ENCODE measurements around the gene IGF2BP3. TPM values are rescaled to one million over a fixed set of nuclear protein-coding genes. Genes with fewer than 3 reads are reported as not detected.
A peak's percentile ranks its signal among the peaks of the same experiment; 100 is the strongest.

IGF2BP3 gene
- total and polyA plus RNA-seq, 10 of the 15 experiments (the other 5 are each of a cell fraction or from before 2014, with no cell fraction given), result 4.6 to 61.2 (median 36.9) TPM

DNA sequence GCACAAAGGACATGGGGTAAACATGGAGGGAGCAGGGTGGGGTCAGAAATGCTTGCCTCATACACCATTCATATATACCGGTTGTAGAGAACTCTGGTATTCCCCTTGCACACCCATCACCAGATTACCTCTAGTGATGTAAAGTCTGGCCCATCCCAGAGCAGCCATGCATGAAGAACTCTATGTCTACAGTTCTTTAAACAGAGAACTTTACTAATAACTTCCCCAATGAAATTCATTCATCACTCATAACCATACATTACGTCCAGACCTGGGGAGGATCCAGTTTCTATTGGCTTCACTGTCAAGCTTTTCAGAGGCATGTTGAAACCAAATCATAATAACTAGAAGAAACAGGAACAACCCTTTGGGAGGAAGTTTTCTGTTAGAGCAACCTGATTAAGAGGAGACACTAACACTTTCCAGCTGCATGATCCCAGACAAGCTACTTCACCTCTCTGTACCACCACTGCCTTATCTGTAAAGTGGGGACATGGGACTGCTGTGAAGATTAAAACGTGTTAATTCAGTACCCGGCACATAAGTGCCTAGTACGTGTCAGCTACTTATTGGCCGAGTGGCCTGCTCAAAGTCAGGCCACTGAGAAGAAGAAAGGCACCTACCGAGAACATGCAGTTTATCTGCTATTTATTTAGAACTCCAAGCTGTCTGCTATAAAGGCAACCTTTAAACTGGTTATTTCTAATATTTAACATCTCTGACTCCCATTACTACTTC lies 59.7 kb downstream of the IGF2BP3 start (continued):
- TF ChIP-seq, protein P1, sequence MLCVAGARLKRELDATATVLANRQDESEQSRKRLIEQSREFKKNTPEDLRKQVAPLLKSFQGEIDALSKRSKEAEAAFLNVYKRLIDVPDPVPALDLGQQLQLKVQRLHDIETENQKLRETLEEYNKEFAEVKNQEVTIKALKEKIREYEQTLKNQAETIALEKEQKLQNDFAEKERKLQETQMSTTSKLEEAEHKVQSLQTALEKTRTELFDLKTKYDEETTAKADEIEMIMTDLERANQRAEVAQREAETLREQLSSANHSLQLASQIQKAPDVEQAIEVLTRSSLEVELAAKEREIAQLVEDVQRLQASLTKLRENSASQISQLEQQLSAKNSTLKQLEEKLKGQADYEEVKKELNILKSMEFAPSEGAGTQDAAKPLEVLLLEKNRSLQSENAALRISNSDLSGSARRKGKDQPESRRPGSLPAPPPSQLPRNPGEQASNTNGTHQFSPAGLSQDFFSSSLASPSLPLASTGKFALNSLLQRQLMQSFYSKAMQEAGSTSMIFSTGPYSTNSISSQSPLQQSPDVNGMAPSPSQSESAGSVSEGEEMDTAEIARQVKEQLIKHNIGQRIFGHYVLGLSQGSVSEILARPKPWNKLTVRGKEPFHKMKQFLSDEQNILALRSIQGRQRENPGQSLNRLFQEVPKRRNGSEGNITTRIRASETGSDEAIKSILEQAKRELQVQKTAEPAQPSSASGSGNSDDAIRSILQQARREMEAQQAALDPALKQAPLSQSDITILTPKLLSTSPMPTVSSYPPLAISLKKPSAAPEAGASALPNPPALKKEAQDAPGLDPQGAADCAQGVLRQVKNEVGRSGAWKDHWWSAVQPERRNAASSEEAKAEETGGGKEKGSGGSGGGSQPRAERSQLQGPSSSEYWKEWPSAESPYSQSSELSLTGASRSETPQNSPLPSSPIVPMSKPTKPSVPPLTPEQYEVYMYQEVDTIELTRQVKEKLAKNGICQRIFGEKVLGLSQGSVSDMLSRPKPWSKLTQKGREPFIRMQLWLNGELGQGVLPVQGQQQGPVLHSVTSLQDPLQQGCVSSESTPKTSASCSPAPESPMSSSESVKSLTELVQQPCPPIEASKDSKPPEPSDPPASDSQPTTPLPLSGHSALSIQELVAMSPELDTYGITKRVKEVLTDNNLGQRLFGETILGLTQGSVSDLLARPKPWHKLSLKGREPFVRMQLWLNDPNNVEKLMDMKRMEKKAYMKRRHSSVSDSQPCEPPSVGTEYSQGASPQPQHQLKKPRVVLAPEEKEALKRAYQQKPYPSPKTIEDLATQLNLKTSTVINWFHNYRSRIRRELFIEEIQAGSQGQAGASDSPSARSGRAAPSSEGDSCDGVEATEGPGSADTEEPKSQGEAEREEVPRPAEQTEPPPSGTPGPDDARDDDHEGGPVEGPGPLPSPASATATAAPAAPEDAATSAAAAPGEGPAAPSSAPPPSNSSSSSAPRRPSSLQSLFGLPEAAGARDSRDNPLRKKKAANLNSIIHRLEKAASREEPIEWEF (IDR thresholded peaks at IDR 0.05; ENCODE audit: insufficient replicate concordance, low read depth, low read length), result no peak
- TF ChIP-seq SUPT20H (IDR thresholded peaks at IDR 0.05; ENCODE audit: borderline replicate concordance, control insufficient read depth, low read depth, low read length) (no peak), POLR2A (IDR thresholded peaks at IDR 0.05; ENCODE audit: low read depth, low read length) (no peak), NR2C2 (IDR thresholded peaks at IDR 0.05; ENCODE audit: borderline replicate concordance, control insufficient read depth, insufficient read length, low read depth) (no peak), SPI1 (IDR thresholded peaks at IDR 0.05; ENCODE audit: borderline replicate concordance, insufficient read depth, low read depth, low read length) (peak; percentile 31; the same call in 1 of the 2 replicates), CREM (IDR thresholded peaks at IDR 0.05; ENCODE audit: low read depth) (peak; percentile 83), BRCA1 (IDR thresholded peaks at IDR 0.05; ENCODE audit: low read depth, low read length) (no peak), ATF7 (IDR thresholded peaks at IDR 0.05; ENCODE audit: low read depth) (peak; percentile 75), STAT3 (IDR thresholded peaks at IDR 0.05; ENCODE audit: low read depth, low read length) (no peak), MTA3 (IDR thresholded peaks at IDR 0.05; ENCODE audit: borderline replicate concordance, low read length) (peak; percentile 72; the same call in 1 of the 2 replicates), ESRRA (IDR thresholded peaks at IDR 0.05; ENCODE audit: low read length) (no peak), MYC (IDR thresholded peaks at IDR 0.05; ENCODE audit: insufficient read depth, insufficient read length, insufficient replicate concordance, low read length, severe bottlenecking) (no peak), TBL1XR1 (IDR thresholded peaks at IDR 0.05; ENCODE audit: low read depth, low read length) (peak; percentile 75; the same call in 1 of the 2 replicates)
- TF ChIP-seq, protein P2, sequence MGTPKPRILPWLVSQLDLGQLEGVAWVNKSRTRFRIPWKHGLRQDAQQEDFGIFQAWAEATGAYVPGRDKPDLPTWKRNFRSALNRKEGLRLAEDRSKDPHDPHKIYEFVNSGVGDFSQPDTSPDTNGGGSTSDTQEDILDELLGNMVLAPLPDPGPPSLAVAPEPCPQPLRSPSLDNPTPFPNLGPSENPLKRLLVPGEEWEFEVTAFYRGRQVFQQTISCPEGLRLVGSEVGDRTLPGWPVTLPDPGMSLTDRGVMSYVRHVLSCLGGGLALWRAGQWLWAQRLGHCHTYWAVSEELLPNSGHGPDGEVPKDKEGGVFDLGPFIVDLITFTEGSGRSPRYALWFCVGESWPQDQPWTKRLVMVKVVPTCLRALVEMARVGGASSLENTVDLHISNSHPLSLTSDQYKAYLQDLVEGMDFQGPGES (IDR thresholded peaks at IDR 0.05), result no peak
- TF ChIP-seq, protein P3, sequence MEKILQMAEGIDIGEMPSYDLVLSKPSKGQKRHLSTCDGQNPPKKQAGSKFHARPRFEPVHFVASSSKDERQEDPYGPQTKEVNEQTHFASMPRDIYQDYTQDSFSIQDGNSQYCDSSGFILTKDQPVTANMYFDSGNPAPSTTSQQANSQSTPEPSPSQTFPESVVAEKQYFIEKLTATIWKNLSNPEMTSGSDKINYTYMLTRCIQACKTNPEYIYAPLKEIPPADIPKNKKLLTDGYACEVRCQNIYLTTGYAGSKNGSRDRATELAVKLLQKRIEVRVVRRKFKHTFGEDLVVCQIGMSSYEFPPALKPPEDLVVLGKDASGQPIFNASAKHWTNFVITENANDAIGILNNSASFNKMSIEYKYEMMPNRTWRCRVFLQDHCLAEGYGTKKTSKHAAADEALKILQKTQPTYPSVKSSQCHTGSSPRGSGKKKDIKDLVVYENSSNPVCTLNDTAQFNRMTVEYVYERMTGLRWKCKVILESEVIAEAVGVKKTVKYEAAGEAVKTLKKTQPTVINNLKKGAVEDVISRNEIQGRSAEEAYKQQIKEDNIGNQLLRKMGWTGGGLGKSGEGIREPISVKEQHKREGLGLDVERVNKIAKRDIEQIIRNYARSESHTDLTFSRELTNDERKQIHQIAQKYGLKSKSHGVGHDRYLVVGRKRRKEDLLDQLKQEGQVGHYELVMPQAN (conservative IDR thresholded peaks at IDR 0.05), result no peak
- TF ChIP-seq, protein P4, sequence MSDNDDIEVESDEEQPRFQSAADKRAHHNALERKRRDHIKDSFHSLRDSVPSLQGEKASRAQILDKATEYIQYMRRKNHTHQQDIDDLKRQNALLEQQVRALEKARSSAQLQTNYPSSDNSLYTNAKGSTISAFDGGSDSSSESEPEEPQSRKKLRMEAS (IDR thresholded peaks at IDR 0.05; ENCODE audit: low read depth, low read length), result no peak
- TF ChIP-seq, protein P5, sequence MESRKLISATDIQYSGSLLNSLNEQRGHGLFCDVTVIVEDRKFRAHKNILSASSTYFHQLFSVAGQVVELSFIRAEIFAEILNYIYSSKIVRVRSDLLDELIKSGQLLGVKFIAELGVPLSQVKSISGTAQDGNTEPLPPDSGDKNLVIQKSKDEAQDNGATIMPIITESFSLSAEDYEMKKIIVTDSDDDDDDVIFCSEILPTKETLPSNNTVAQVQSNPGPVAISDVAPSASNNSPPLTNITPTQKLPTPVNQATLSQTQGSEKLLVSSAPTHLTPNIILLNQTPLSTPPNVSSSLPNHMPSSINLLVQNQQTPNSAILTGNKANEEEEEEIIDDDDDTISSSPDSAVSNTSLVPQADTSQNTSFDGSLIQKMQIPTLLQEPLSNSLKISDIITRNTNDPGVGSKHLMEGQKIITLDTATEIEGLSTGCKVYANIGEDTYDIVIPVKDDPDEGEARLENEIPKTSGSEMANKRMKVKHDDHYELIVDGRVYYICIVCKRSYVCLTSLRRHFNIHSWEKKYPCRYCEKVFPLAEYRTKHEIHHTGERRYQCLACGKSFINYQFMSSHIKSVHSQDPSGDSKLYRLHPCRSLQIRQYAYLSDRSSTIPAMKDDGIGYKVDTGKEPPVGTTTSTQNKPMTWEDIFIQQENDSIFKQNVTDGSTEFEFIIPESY (IDR thresholded peaks at IDR 0.05), result no peak
- TF ChIP-seq, protein P6, sequence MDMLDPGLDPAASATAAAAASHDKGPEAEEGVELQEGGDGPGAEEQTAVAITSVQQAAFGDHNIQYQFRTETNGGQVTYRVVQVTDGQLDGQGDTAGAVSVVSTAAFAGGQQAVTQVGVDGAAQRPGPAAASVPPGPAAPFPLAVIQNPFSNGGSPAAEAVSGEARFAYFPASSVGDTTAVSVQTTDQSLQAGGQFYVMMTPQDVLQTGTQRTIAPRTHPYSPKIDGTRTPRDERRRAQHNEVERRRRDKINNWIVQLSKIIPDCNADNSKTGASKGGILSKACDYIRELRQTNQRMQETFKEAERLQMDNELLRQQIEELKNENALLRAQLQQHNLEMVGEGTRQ (IDR thresholded peaks at IDR 0.05; ENCODE audit: borderline replicate concordance, low read depth, low read length), result no peak

Data from GM12878 (cell line).